ENCODE results near the gene NHLRC1.

DNA sequence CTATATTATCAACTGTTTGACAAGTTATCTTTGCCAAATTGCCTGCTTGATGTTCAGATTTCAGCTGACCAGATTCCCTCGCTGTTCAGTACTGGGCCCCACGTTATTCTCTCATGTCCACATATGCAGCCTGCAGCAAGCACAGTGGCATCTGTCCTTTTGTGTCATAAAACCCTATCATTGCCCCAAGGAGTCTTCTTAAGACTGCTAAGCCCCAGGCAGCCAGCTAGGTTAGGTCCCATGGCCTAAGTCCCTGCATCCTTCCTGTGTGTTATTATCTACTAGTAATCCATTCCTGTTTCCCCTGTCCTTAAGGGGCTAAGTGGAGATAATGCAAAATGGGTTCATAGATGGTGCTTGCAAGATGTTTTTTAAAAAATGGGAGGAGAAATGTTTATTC lies 39.9 kb upstream of the NHLRC1 start:
- TF ChIP-seq, protein P1, sequence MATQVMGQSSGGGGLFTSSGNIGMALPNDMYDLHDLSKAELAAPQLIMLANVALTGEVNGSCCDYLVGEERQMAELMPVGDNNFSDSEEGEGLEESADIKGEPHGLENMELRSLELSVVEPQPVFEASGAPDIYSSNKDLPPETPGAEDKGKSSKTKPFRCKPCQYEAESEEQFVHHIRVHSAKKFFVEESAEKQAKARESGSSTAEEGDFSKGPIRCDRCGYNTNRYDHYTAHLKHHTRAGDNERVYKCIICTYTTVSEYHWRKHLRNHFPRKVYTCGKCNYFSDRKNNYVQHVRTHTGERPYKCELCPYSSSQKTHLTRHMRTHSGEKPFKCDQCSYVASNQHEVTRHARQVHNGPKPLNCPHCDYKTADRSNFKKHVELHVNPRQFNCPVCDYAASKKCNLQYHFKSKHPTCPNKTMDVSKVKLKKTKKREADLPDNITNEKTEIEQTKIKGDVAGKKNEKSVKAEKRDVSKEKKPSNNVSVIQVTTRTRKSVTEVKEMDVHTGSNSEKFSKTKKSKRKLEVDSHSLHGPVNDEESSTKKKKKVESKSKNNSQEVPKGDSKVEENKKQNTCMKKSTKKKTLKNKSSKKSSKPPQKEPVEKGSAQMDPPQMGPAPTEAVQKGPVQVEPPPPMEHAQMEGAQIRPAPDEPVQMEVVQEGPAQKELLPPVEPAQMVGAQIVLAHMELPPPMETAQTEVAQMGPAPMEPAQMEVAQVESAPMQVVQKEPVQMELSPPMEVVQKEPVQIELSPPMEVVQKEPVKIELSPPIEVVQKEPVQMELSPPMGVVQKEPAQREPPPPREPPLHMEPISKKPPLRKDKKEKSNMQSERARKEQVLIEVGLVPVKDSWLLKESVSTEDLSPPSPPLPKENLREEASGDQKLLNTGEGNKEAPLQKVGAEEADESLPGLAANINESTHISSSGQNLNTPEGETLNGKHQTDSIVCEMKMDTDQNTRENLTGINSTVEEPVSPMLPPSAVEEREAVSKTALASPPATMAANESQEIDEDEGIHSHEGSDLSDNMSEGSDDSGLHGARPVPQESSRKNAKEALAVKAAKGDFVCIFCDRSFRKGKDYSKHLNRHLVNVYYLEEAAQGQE (IDR thresholded peaks at IDR 0.05; ENCODE audit: unreplicated experiment), result no peak
- TF ChIP-seq, protein P2, sequence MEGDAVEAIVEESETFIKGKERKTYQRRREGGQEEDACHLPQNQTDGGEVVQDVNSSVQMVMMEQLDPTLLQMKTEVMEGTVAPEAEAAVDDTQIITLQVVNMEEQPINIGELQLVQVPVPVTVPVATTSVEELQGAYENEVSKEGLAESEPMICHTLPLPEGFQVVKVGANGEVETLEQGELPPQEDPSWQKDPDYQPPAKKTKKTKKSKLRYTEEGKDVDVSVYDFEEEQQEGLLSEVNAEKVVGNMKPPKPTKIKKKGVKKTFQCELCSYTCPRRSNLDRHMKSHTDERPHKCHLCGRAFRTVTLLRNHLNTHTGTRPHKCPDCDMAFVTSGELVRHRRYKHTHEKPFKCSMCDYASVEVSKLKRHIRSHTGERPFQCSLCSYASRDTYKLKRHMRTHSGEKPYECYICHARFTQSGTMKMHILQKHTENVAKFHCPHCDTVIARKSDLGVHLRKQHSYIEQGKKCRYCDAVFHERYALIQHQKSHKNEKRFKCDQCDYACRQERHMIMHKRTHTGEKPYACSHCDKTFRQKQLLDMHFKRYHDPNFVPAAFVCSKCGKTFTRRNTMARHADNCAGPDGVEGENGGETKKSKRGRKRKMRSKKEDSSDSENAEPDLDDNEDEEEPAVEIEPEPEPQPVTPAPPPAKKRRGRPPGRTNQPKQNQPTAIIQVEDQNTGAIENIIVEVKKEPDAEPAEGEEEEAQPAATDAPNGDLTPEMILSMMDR (conservative IDR thresholded peaks at IDR 0.05; ENCODE audit: low read depth in 2 of 2), result no peak
- TF ChIP-seq EZH2phosphoT487 (IDR thresholded peaks at IDR 0.05; ENCODE audit: unreplicated experiment) (no peak), POLR2AphosphoS5 (IDR thresholded peaks at IDR 0.05; ENCODE audit: low read depth) (no peak)

Measured in GM23338 (cell line).